ENCODE results near the gene C10orf53.
"Not testable (repeated sequence)": the region's sequence is repeated elsewhere in the genome, so short reads cannot be mapped to it uniquely, and the experiment has no call there.

C10orf53 gene

DNA sequence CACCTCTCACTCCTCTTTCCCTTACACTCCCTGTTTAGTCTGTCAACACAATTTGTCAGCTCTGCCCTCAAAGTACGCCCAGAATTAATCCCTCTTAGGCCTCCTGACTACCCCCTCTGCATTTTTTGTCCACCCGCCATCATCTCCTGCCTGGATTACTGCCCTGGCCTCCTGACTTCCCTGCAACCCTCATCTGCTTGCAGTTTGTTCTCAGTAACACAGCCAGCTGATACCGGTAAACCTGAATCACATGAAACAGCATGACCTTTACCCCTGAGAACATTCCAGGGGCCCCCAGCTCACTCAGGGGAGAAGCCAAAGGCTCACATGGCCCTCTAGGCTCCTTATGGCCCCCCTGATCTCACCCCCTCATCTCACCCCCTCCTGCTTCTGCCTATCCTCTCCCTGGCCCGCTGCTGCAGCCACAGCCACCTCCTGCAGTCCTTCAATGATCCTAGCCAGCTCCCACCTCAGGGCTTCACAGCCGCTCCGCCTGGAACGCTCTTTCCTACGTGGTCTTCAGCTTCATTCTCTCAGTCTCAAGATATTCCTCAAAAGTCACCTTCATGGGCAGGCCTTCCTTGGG lies 8.9 kb downstream of the C10orf53 start:
- no peak for DNase-seq (ENCODE audit: low read depth)

DNA sequence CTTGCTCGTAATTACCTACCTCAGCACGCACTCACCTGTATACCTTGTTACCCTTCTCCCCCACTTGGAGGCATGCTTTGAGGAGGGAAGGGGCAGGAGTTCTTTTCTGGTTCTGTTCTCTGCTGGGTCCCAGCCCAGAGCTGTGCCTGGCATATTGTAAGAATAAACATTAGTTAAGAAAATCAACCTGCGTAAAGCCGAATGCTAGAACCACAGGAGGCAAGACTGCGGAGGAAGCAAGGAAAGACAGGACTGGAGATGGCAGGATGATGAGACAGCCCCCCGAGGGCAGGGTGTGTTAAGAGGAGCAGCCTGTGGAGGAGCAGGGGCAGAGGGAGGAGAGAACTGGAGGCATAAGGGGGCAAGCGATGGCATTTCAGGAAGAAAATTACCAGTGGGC lies 9.5 kb downstream of the C10orf53 start:
- no peak for DNase-seq (ENCODE audit: low read depth)

- DNase-seq (ENCODE audit: low read depth): no peak
These were observed 10.5 kb downstream of the C10orf53 start for GRCh38 chr10:49689882-49690510.

DNA sequence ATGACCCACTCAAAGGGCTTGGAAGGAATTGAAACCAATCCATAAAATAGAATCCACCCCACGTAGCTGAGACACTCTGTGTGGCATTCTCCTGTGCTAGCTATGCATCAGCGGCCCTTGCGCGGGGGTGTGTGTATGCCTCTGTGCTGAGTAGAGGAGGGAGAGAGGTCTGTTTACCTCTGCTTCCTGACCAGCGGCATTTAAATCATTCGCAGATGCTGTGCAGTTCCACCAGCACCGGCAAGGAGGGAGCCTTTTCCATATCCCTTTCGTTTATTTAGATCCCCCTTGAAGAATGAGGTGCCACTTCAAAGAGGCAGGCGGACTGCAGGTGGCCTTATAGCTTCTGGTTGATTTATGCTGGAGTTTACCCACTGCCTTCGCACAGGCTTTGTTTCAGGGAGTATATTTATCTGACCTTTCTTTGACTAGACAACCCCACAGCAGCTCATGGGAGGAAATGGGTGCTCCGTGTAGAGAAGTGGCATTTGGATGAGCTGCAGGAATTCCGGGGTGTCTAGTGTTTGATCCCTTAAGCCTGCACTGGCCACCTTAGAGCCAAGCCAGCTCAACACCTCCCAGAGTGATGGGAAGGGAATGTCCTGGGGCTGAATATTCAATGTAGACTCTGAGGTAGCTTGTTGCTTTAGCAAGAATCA lies 11.4 kb downstream of the C10orf53 start:
- no peak for DNase-seq (ENCODE audit: low read depth)

- no peak for DNase-seq (ENCODE audit: low read depth)
These were observed 12.1 kb downstream of the C10orf53 start for GRCh38 chr10:49691588-49691987.

DNA sequence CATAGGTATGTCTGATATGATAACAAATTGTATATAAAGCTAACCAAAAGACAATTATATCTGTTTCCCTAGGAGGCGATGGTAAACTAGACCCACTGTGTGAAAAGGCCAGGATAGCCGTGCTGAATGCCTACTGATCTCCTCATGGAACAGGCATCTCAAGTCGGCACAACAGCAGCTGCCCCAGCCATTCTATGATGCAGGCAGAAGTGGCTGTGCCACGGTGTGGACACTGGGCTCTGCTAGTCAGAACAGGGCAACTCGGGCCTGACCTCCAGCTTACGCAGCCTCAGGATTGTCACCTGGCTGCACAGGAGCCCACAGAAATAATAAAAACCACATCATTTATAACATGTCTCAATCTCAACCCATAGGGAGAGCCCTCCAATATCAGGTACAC lies 15.0 kb downstream of the C10orf53 start:
- DNase-seq (ENCODE audit: low read depth): no peak

- no peak for DNase-seq (ENCODE audit: low read depth)
These were observed 16.9 kb downstream of the C10orf53 start for GRCh38 chr10:49696311-49696710.

GRCh38 chr10:49698679-49699078 lies 19.2 kb downstream of the C10orf53 start:
- no peak for DNase-seq (ENCODE audit: low read depth)

- no peak for DNase-seq (ENCODE audit: low read depth)
These were observed 20.8 kb downstream of the C10orf53 start for GRCh38 chr10:49700211-49700610.

- no peak for DNase-seq (ENCODE audit: low read depth)
These were observed 21.5 kb downstream of the C10orf53 start for GRCh38 chr10:49700997-49701396.

DNA sequence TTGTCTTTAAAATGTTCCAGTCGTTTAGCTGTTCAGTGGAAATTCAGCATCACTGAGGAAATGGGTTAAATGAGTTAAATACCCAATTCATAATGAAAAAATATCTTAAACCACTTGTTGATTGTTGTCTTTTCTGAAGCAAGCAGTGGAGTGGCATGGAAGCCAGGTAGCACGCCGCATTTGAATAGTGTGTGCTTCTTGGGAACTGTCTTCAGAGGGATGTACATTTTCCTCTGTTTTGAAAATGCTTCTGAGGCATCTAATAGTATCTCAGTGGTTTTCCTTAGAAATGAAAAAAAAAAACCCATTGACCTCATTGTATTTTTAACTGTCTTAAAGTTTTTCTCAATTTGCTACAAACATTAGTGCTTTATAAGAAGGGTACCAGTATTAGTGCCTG lies 28.1 kb downstream of the C10orf53 start:
- no peak for DNase-seq (ENCODE audit: low read depth)

DNA sequence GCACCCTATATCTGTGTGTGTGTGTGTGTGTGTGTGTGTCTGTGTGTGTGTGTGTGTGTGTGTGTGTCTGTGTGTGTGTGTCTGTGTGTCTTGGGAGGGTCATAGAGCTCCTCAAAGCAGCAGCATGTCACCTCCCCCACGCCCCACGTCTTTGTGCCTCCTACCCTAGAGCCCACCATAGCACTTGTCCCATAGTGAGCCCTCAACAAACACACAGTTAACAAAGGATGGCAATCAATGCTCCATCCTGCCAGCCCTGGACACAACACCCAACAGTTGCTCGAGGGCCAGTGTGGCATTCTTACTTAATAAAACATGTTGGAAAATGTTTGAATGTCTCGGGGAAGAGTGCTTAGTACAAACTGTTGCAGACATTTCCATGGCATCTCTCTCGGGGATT lies 30.5 kb downstream of the C10orf53 start:
- DNase-seq (ENCODE audit: low read depth): no peak

DNA sequence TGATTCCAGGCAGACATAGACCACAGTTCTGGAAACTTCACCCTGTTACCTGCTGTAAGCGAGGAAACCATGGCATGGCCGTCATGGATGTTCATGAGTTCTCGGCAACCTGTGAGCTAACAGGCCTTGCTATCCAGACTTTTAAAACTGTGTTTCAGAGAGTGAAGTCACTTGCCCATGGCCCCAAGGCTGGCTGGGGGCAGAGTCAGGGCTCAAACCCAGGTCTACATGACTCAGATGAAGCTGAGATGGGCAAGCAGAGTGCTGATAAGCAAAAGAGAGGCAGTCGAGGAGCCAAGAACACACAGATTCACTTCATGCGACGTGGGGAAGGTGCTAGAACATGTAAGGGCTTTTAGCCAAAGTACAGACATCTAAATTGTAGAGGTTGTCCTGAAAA lies 31.5 kb downstream of the C10orf53 start:
- no peak for DNase-seq (ENCODE audit: low read depth)

GRCh38 chr10:49711481-49711880 lies 32.0 kb downstream of the C10orf53 start:
- DNase-seq (ENCODE audit: low read depth): no peak

DNA sequence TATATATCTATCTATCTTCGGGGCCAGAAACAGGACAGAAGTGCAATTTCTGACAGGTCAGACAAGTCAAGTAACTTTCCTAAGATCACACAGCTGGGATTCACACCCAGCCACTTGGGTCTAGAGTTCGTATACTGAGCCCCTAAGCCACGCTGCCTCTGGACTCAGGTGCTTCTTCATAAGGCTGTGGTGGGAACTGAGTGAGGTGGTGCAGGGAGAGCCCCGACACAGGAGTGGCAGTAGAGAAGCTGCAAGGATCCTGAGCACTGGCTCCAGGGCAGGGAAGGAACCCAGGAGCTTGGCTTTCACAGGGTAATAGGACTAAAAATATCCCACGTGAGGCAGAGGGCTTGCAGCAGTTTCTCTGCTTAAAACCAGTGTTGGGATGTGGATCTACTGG lies 33.8 kb downstream of the C10orf53 start:
- DNase-seq (ENCODE audit: low read depth): no peak

GRCh38 chr10:49715157-49715556 lies 35.7 kb downstream of the C10orf53 start:
- not testable (repeated sequence) for DNase-seq (ENCODE audit: low read depth)

DNA sequence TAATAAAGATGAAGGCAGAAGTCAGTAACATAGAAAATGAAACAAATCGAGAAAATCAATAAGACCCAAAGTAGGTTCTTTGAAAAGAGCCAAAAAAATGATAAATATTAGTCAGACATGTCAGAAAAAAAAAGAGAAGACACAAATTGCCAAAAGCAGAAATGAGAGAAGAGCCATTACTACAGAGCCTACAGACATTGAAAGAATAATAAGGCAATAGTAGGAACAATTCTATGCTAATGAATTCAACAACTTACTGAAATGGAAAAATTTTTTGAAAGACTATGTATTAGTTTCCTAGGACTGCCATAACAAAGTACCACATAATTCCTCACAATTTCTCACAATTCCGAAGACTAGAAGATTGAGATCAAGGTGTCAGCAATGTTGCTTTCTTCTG lies 47.1 kb downstream of the C10orf53 start:
- DNase-seq (ENCODE audit: low read depth): no peak

GRCh38 chr10:49733866-49734265 lies 54.4 kb downstream of the C10orf53 start:
- no peak for DNase-seq (ENCODE audit: low read depth)

DNA sequence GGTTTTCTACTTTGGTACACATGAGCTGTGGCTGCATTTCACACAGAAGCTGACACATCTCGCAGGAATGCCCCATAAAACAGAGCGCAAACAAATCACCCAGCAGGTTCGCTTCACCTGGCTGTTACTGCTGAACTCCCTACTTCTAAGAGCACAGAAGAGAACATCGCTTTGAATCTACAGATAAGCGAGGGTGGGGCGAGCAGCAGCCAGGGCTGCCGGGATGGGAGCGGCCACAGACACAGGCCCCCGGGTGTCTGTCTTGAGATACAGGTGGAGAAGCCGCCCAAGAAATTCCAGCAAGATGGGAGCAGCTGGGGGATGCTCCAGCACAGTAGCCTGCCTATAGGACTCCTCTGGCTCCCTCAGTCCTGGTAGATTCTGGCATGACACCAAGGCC lies 55.2 kb downstream of the C10orf53 start:
- no peak for DNase-seq (ENCODE audit: low read depth)

- no peak for DNase-seq (ENCODE audit: low read depth)
These were observed 55.7 kb downstream of the C10orf53 start for GRCh38 chr10:49735161-49735560.

DNA sequence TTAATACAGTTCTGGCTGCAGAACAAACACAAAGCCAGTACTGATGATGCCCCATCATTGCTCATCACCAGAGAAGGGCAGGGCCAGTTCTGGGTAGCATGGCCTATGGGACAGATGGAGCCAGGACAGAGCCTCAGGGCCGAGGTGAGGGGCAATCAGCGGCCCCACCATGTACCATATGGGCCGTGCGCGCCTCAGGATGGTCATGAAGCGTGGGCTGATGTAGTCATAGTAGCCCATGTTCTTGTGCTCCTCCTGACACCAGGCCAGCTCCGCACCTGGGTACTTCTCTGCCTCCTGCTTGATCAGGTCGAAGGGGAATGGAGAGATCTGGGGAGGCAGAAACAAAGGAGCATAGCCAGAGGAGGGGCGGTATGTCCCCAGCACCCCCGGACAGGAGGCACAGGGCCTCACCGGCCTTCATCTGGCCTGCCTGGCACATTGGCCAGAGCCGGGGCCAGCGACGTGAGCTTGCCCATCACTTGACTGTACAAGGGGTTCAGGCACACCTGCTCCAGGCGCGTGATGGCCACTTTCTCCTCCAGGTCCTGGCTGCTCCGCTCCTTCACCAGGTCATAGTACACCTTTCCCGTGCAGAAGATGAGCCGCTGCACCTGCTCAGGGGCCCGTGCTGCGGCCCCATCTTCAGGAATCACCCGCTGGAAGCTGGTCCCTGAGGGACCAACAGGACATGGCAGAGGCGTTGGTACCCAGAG lies 56.6 kb downstream of the C10orf53 start:
- no peak for DNase-seq (ENCODE audit: low read depth)

DNA sequence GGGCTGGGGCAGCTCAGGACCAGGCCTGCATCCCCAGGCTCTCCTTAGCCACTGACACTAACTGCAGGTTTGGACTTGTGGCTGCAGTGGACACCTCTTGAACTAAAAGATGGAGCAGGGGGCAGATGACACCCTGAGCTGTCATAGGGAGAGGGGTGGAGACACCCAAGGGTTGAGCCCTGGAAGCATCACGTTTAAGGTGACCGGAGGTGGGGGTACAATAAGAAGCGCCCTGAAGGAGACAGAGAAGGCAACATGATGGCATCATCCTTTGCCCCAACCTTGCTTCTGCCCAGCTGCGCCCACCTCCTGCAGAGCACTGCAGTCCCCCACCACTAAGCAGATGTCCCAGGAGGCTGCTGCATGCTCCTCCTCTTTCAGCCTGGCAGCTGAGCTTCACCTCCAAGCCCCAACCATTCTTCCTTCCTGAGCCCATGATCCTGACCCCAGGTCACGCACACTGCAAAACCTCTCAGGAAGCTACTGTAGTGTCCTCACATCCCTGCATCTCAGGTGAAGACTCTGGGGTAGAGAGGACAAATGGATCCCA lies 57.2 kb downstream of the C10orf53 start:
- DNase-seq (ENCODE audit: low read depth): no peak
